Activated T-helper 1 cell treated with anti-CD3 and anti-CD28 coated beads, Interleukin-2, amount 50 U/mL, for 16 hours (primary cell): ENCODE data around the gene MPP2.
A peak's percentile ranks its signal among the peaks of the same experiment; 100 is the strongest.
"Not testable (repeated sequence)": the region's sequence is repeated elsewhere in the genome, so short reads cannot be mapped to it uniquely, and the experiment has no call there.

Experiments used
- DNase-seq, 2 donors: peaks; one replicate each; pipeline ENCODE4 v3.0.0-alpha.2; 2020; ENCODE audit warnings: low read depth in 1 of 2, low spot score in 1 of 2

MPP2 gene

GRCh38 chr17:43852571-43852970 is 54.8 kb downstream of the MPP2 start:
- DNase-seq, result no peak

GRCh38 chr17:43849116-43849515 is 58.2 kb downstream of the MPP2 start:
- no peak for DNase-seq

GRCh38 chr17:43848601-43849000 is 58.7 kb downstream of the MPP2 start:
- no peak for DNase-seq

- no peak for DNase-seq
These were observed 60.4 kb downstream of the MPP2 start, which contains the start of gene CD300LG for GRCh38 chr17:43846963-43847371. Gene CD300LG, plus strand, starts transcription at chr17:43847176. Its CDS starts 41 bp downstream, at chr17:43847217.

GRCh38 chr17:43846221-43846712 is 61.1 kb downstream of the MPP2 start:
- DNase-seq, result peak; percentile 51 to 72

GRCh38 chr17:43845766-43846165 is 61.6 kb downstream of the MPP2 start:
- no peak for DNase-seq

- DNase-seq, result no peak
These were observed 63.1 kb downstream of the MPP2 start for GRCh38 chr17:43844241-43844640.

GRCh38 chr17:43842975-43843325 is 64.4 kb downstream of the MPP2 start:
- no peak for DNase-seq

GRCh38 chr17:43842091-43842974 is 65.0 kb downstream of the MPP2 start:
- not testable (repeated sequence) for DNase-seq

- DNase-seq, result no peak
These were observed 66.1 kb downstream of the MPP2 start for GRCh38 chr17:43841282-43841681.

- no peak for DNase-seq
These were observed 66.5 kb downstream of the MPP2 start for GRCh38 chr17:43840814-43841213.

GRCh38 chr17:43839670-43840108 is 67.6 kb downstream of the MPP2 start:
- DNase-seq, result no peak

GRCh38 chr17:43834106-43834505 is 73.2 kb downstream of the MPP2 start:
- DNase-seq, result no peak

GRCh38 chr17:43832976-43833829 is 74.1 kb downstream of the MPP2 start, which contains the start of gene MPP3:
Gene MPP3, minus strand, starts transcription at chr17:43833146. Its CDS starts 1,240 bp downstream, at chr17:43831906.
- DNase-seq, result peak in 1 of 2 donors; percentile 27

- no peak for DNase-seq
These were observed 75.0 kb downstream of the MPP2 start for GRCh38 chr17:43832168-43832975.

- no peak for DNase-seq
These were observed 75.7 kb downstream of the MPP2 start for GRCh38 chr17:43831633-43832032.

- no peak for DNase-seq
These were observed 76.7 kb downstream of the MPP2 start for GRCh38 chr17:43830510-43831140.

- no peak for DNase-seq
These were observed 77.6 kb downstream of the MPP2 start for GRCh38 chr17:43829738-43830137.

- no peak for DNase-seq
These were observed 79.7 kb downstream of the MPP2 start for GRCh38 chr17:43827596-43827995.

- DNase-seq, result no peak
These were observed 81.1 kb downstream of the MPP2 start for GRCh38 chr17:43826206-43826605.
